Karpas-422 (cell line): Measurements from ENCODE around the gene PRR29. TPM values are rescaled to one million over a fixed set of nuclear protein-coding genes. Genes with fewer than 3 reads are reported as not detected.
A peak's percentile ranks its signal among the peaks of the same experiment; 100 is the strongest.

Experiments used
- DNase-seq: peaks from one replicate; pipeline ENCODE4 v3.0.0-alpha.2; 2015
- H2AFZ ChIP-seq: fragments of 200-600 bp; sonication (generic); 2 replicates; pipeline ENCODE4 v1.6.1; 2014; ENCODE audit warnings: antibody characterized with exemption, low read length, mixed read lengths
- H3K27ac ChIP-seq: fragments of 200-600 bp; sonication (generic); 2 replicates; pipeline ENCODE4 v1.5.1; 2014; ENCODE audit warnings: mild to moderate bottlenecking, low read length, moderate library complexity
- H3K27me3 ChIP-seq: fragments of 200-600 bp; sonication (generic); 2 replicates; pipeline ENCODE4 v1.6.1; 2014; ENCODE audit warnings: low read length, mixed read lengths
- H3K36me3 ChIP-seq: fragments of 200-600 bp; sonication (generic); 2 replicates; pipeline ENCODE4 v1.6.1; 2014; ENCODE audit warnings: low read length, mixed read lengths; ENCODE audit not compliant: insufficient read depth
- H3K4me1 ChIP-seq: fragments of 200-600 bp; sonication (generic); 2 replicates; pipeline ENCODE4 v1.6.1; 2014; ENCODE audit warnings: mild to moderate bottlenecking, low read length, mixed read lengths
- H3K4me2 ChIP-seq: fragments of 200-600 bp; sonication (generic); 2 replicates; pipeline ENCODE4 v1.6.1; 2014; ENCODE audit warnings: low read length, low read depth, mild to moderate bottlenecking; ENCODE audit not compliant: poor library complexity, severe bottlenecking
- H3K4me3 ChIP-seq: fragments of 200-600 bp; sonication (generic); 2 replicates; pipeline ENCODE4 v1.5.1; 2014; ENCODE audit warnings: mild to moderate bottlenecking, antibody characterized with exemption, low read length, mixed read lengths
- H3K79me2 ChIP-seq: fragments of 200-600 bp; sonication (generic); 2 replicates; pipeline ENCODE4 v1.6.1; 2014; ENCODE audit warnings: mild to moderate bottlenecking, low read length, mixed read lengths
- H3K9ac ChIP-seq: fragments of 200-600 bp; sonication (generic); 2 replicates; pipeline ENCODE4 v1.6.0; 2014; ENCODE audit warnings: low read length
- H3K9me2 ChIP-seq: fragments of 200-600 bp; sonication (generic), shearing (Covaris generic); replicated peaks from 2 replicates; pipeline ENCODE4 v1.6.0; 2014; ENCODE audit warnings: mild to moderate bottlenecking, low read length, moderate library complexity; ENCODE audit not compliant: insufficient read depth
- H3K9me3 ChIP-seq: fragments of 300-700, 200-600 bp; sonication (generic); 2 replicates; pipeline ENCODE4 v1.6.1; 2014; ENCODE audit warnings: low read length, mixed read lengths
- H4K20me1 ChIP-seq: fragments of 200-600 bp; sonication (generic); 2 replicates; pipeline ENCODE4 v1.6.1; 2014; ENCODE audit warnings: mild to moderate bottlenecking, antibody characterized with exemption, low read length, low read depth; ENCODE audit not compliant: insufficient read depth
- total RNA-seq: library from RNA; depleted of rRNA; stranded (reverse); fragments of >200 nt; shearing (Covaris generic); gene quantifications from 2 replicates; pipeline ENCODE4 v1.2.3, GENCODE V29; 2014; ENCODE audit warnings: low replicate concordance

Gene PRR29
- total RNA-seq, 1 experiment from 2014 or later = not detected

DNA sequence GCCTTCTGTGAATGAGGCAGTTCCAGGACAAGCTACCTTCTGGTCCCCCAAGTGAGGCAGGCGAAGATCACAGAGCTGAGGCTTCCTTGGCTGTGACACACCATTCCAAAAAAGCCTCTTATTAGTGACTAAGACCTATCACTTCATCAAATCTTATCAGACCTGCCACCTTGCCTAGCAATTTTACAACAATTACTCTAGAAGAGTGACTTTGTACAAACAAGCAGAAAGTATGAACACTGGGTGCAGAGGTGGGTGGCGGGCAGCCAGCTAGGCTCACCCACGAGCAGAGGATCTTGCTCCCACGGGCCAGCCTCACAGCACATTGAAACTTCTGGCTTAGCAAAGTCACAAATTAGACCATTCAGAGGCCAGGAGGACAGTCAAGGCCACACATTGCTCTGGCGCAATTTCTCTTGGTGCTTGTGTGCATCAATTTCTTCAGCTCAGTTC is 24.5 kb downstream of the PRR29 start:
- Histone ChIP-seq H3K27ac (no peak overlapping the region), H3K79me2 (no peaks in the 10 kb centered on the region), H3K9me2 (no peaks in the 10 kb centered on the region), H3K4me3 (no peak overlapping the region), H3K4me2 (no peak overlapping the region), H4K20me1 (no peaks in the 10 kb centered on the region), H2AFZ (no peak overlapping the region), H3K27me3 (no peaks in the 10 kb centered on the region), H3K9me3 (no peaks in the 10 kb centered on the region), H3K9ac (no peak overlapping the region), H3K4me1 (peaks cover 14% of the 10 kb centered on the region), H3K36me3 (no peaks in the 10 kb centered on the region)
- no peak for DNase-seq

DNA sequence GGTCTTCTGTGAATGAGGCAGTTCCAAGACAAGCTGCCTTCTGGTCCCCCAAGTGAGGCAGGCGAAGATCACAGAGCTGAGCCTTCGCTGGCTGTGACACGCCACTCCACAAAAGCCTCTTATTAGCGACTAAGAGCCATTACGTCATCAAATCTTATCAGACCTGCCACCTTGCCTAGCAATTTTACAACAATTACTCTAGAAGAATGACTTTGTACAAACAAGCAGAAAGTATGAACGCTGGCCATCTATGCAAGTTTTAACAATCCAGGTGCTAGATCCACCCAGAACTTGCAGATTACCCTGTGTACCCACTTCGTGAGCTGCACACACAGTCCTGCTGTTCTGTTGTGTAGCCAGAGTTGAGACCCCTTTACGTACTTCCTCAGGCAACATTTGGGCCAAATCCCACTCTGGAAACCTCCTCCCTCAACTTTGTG is 26.1 kb downstream of the PRR29 start:
- H3K79me2 ChIP-seq = no peaks in the 10 kb centered on the region
- no peaks in the 10 kb centered on the region for H4K20me1 ChIP-seq
- H3K4me1 ChIP-seq = peaks cover 14% of the 10 kb centered on the region
- no peak overlapping the region for H3K4me3 ChIP-seq
- no peaks in the 10 kb centered on the region for H3K36me3 ChIP-seq
- no peak overlapping the region for H3K9ac ChIP-seq
- H3K27me3 ChIP-seq = no peaks in the 10 kb centered on the region
- no peak overlapping the region for H2AFZ ChIP-seq
- H3K9me3 ChIP-seq = no peaks in the 10 kb centered on the region
- H3K27ac ChIP-seq = no peak overlapping the region
- no peak overlapping the region for H3K4me2 ChIP-seq
- H3K9me2 ChIP-seq = no peaks in the 10 kb centered on the region
- no peak for DNase-seq

DNA sequence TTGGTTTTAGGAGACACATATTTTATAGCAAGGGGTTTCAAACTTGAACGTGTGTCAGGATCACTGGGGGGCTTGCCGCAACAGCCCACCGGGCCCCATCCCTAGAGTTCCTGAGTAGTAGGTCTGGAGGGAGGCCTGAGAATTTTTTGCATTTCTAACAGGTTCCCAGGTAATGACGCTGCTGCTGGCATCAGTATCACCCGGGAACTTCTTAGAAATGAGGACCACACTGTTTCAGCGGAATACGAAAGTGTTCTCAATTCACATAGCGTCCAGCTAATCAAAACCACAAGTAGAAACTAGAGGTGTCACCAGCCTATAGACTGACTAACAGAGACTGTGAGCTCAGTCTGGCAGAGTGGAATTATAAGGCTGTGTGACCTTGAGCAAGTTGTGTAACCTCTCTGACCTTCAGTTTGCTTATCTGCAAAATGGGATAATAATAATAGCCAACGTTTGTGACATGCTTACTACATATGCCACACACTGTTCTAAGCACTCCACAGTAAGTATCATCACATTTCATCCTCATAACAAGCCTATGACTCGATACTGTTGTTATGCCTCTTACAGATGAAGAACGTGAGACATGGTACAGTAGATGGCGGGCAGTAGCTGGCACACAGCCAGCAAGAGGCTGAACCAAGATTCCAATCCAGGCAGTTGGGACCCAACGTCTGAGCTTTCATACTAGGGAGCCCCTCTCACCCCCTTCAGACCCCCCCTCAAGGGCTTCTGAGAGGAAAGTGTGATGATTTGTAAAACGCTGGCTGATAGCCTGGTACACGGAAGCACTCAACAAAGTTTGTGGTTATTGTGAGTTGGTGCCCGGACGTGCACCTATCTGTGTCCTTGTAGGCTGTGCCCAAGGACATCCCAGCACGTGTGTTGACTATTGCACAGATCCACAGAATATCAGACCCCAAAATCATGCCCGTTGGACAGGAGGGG is 26.9 kb downstream of the PRR29 start:
- Histone ChIP-seq H3K36me3 (no peaks in the 10 kb centered on the region), H3K4me2 (no peak overlapping the region), H2AFZ (peak overlapping the region; percentile 17; the same call in 1 of the 2 replicates), H3K9ac (no peak overlapping the region), H3K27me3 (no peaks in the 10 kb centered on the region), H4K20me1 (no peaks in the 10 kb centered on the region), H3K4me3 (no peak overlapping the region), H3K27ac (no peak overlapping the region), H3K4me1 (peaks cover 10% of the 10 kb centered on the region), H3K9me3 (no peaks in the 10 kb centered on the region), H3K9me2 (no peaks in the 10 kb centered on the region), H3K79me2 (no peaks in the 10 kb centered on the region)
- DNase-seq = no peak

- no peaks in the 10 kb centered on the region for H3K36me3 ChIP-seq
- peaks cover 3% of the 10 kb centered on the region; the same call in 1 of the 2 replicates for H3K4me1 ChIP-seq
- H3K4me2 ChIP-seq = no peak overlapping the region
- H4K20me1 ChIP-seq = no peaks in the 10 kb centered on the region
- H3K27ac ChIP-seq = no peak overlapping the region
- no peak overlapping the region for H3K4me3 ChIP-seq
- no peak overlapping the region for H3K9ac ChIP-seq
- no peaks in the 10 kb centered on the region for H3K79me2 ChIP-seq
- no peaks in the 10 kb centered on the region for H3K9me3 ChIP-seq
- peak; percentile 95 for DNase-seq
- peak overlapping the region; percentile 17; the same call in 1 of the 2 replicates for H2AFZ ChIP-seq
- no peaks in the 10 kb centered on the region for H3K27me3 ChIP-seq
- H3K9me2 ChIP-seq = no peaks in the 10 kb centered on the region
Measured at GRCh38 chr17:64025732-64026294, 27.7 kb downstream of the PRR29 start.

- Histone ChIP-seq H3K4me1 (no peaks in the 10 kb centered on the region), H3K9me3 (no peaks in the 10 kb centered on the region), H3K27ac (no peak overlapping the region), H3K9ac (no peak overlapping the region), H3K4me3 (no peak overlapping the region), H4K20me1 (no peaks in the 10 kb centered on the region), H3K27me3 (no peaks in the 10 kb centered on the region), H3K36me3 (no peaks in the 10 kb centered on the region), H2AFZ (no peak overlapping the region), H3K9me2 (no peaks in the 10 kb centered on the region), H3K4me2 (no peak overlapping the region), H3K79me2 (no peaks in the 10 kb centered on the region)
- peak; percentile 85 for DNase-seq
Measured at GRCh38 chr17:64028874-64029464, 30.8 kb downstream of the PRR29 start.

DNA sequence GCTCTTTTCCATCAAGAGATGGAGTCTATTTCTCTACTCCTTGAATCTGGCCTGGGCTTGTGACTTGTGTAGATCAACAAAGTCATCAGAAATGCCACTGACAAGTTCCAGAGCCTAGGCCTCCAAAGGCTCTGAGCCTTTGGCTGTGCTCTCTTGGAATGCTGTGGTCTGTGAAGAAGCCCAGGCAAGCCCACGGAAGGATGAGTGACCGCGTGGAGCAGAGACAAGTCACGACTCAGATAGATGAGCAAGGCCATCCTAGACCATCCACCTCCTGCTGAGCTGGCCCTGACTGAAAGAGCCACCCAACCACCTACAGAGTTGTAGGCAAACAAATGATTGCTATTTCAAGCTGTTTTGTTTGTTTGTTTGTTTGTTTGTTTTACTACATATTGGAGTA is 33.9 kb downstream of the PRR29 start:
- H3K9me2 ChIP-seq = no peaks in the 10 kb centered on the region
- H3K27ac ChIP-seq = no peak overlapping the region
- no peaks in the 10 kb centered on the region for H3K36me3 ChIP-seq
- H3K9me3 ChIP-seq = no peaks in the 10 kb centered on the region
- no peaks in the 10 kb centered on the region for H3K79me2 ChIP-seq
- H3K4me3 ChIP-seq = no peak overlapping the region
- H3K27me3 ChIP-seq = no peaks in the 10 kb centered on the region
- no peak overlapping the region for H3K9ac ChIP-seq
- no peaks in the 10 kb centered on the region for H4K20me1 ChIP-seq
- H3K4me2 ChIP-seq = no peak overlapping the region
- no peaks in the 10 kb centered on the region for H3K4me1 ChIP-seq
- H2AFZ ChIP-seq = no peak overlapping the region
- no peak for DNase-seq

DNA sequence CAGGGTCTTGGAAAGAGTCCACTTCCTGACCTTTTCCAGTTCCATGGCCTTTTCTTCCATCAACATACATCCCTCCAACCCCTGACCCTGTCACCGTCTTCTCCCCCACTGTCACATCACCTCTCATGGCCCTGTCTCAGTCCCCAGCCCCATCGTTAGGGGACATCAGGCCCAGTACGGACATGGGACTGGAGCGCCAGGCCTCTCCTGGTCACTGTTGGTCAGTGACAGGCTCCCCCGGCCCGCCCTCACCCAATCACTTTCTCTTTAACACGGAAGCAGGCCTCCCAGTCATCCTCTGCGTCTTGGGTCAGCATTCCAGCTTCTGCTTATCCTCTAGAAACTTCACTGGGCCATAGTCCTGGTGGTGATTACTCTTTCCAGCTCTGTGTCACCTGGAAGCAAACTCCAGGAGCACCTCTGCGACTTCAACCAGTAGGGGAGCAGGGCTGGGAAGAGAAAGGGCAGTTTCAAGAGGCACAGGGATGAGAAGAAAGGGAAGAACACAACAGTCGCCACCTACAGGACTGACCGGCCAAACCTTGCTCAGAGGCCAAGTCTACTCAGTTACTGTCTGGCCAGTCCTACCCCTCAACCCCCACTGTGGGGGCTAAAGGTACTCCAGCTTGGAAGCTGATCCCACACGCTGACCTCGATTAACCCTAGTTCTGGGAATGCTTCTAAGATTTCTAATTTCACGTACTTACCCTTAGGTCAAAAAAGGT is 38.2 kb downstream of the PRR29 start:
- H3K36me3 ChIP-seq = no peaks in the 10 kb centered on the region
- no peaks in the 10 kb centered on the region for H3K79me2 ChIP-seq
- H3K4me3 ChIP-seq = no peak overlapping the region
- no peak overlapping the region for H3K9ac ChIP-seq
- DNase-seq = no peak
- no peaks in the 10 kb centered on the region for H3K27me3 ChIP-seq
- H3K4me1 ChIP-seq = no peaks in the 10 kb centered on the region
- no peaks in the 10 kb centered on the region for H3K9me2 ChIP-seq
- H2AFZ ChIP-seq = no peak overlapping the region
- H3K4me2 ChIP-seq = no peak overlapping the region
- no peaks in the 10 kb centered on the region for H4K20me1 ChIP-seq
- no peak overlapping the region for H3K27ac ChIP-seq
- no peaks in the 10 kb centered on the region for H3K9me3 ChIP-seq
